ENCODE measurements around the gene SLC16A9. TPM values are rescaled to one million over a fixed set of nuclear protein-coding genes. Genes with fewer than 3 reads are reported as not detected.
"Not testable (repeated sequence)": the region's sequence is repeated elsewhere in the genome, so short reads cannot be mapped to it uniquely, and the experiment has no call there.

SLC16A9 gene
- total RNA-seq, 1 experiment from 2014 or later = 5.7 TPM

- H3K4me3 ChIP-seq (ENCODE audit: insufficient read depth, low read depth, low read length) = no peak overlapping the region
- no peaks in the 10 kb centered on the region for H3K27me3 ChIP-seq (ENCODE audit: control insufficient read depth, insufficient read depth, low read length)
- no peak for DNase-seq
- no peaks in the 10 kb centered on the region for H3K36me3 ChIP-seq (replicated peaks; ENCODE audit: control insufficient read depth, insufficient read depth, low read length)
These were observed 35.3 kb downstream of the SLC16A9 start for GRCh38 chr10:59674215-59674836.

GRCh38 chr10:59672150-59672875 is 37.3 kb downstream of the SLC16A9 start:
- no peaks in the 10 kb centered on the region for H3K27me3 ChIP-seq (ENCODE audit: control insufficient read depth, insufficient read depth, low read length)
- DNase-seq = no peak
- no peaks in the 10 kb centered on the region for H3K36me3 ChIP-seq (replicated peaks; ENCODE audit: control insufficient read depth, insufficient read depth, low read length)
- H3K4me3 ChIP-seq (ENCODE audit: insufficient read depth, low read depth, low read length) = no peak overlapping the region

- Histone ChIP-seq H3K36me3 (replicated peaks; ENCODE audit: control insufficient read depth, insufficient read depth, low read length) (no peaks in the 10 kb centered on the region), H3K4me3 (ENCODE audit: insufficient read depth, low read depth, low read length) (no peak overlapping the region), H3K27me3 (ENCODE audit: control insufficient read depth, insufficient read depth, low read length) (no peaks in the 10 kb centered on the region)
- DNase-seq = no peak
These were observed 39.4 kb downstream of the SLC16A9 start for GRCh38 chr10:59670269-59670668.

- Histone ChIP-seq H3K36me3 (replicated peaks; ENCODE audit: control insufficient read depth, insufficient read depth, low read length) (no peaks in the 10 kb centered on the region; the same call in 1 of the 2 replicates), H3K4me3 (ENCODE audit: insufficient read depth, low read depth, low read length) (no peak overlapping the region), H3K27me3 (ENCODE audit: control insufficient read depth, insufficient read depth, low read length) (no peaks in the 10 kb centered on the region)
- DNase-seq = no peak
These were observed 41.6 kb downstream of the SLC16A9 start for GRCh38 chr10:59668096-59668495.

GRCh38 chr10:59666310-59666709 is 43.3 kb downstream of the SLC16A9 start:
- Histone ChIP-seq H3K4me3 (ENCODE audit: insufficient read depth, low read depth, low read length) (no peak overlapping the region), H3K36me3 (replicated peaks; ENCODE audit: control insufficient read depth, insufficient read depth, low read length) (no peaks in the 10 kb centered on the region; the same call in 1 of the 2 replicates), H3K27me3 (ENCODE audit: control insufficient read depth, insufficient read depth, low read length) (no peaks in the 10 kb centered on the region)
- no peak for DNase-seq

GRCh38 chr10:59663213-59663612 is 46.4 kb downstream of the SLC16A9 start:
- H3K4me3 ChIP-seq (ENCODE audit: insufficient read depth, low read depth, low read length); H3K27me3 ChIP-seq (ENCODE audit: control insufficient read depth, insufficient read depth, low read length); H3K36me3 ChIP-seq (replicated peaks; ENCODE audit: control insufficient read depth, insufficient read depth, low read length); DNase-seq: not testable (repeated sequence)

- no peak overlapping the region for H3K4me3 ChIP-seq (ENCODE audit: insufficient read depth, low read depth, low read length)
- DNase-seq = no peak
- H3K36me3 ChIP-seq (replicated peaks; ENCODE audit: control insufficient read depth, insufficient read depth, low read length) = no peaks in the 10 kb centered on the region
- no peaks in the 10 kb centered on the region for H3K27me3 ChIP-seq (ENCODE audit: control insufficient read depth, insufficient read depth, low read length)
These were observed 51.9 kb downstream of the SLC16A9 start for GRCh38 chr10:59657724-59658123.

- no peaks in the 10 kb centered on the region for H3K27me3 ChIP-seq (ENCODE audit: control insufficient read depth, insufficient read depth, low read length)
- H3K36me3 ChIP-seq (replicated peaks; ENCODE audit: control insufficient read depth, insufficient read depth, low read length) = no peaks in the 10 kb centered on the region
- H3K4me3 ChIP-seq (ENCODE audit: insufficient read depth, low read depth, low read length) = no peak overlapping the region
- DNase-seq = no peak
These were observed 54.3 kb downstream of the SLC16A9 start for GRCh38 chr10:59655309-59655708.

GRCh38 chr10:59654007-59654406 is 55.6 kb downstream of the SLC16A9 start:
- no peak for DNase-seq
- Histone ChIP-seq H3K27me3 (ENCODE audit: control insufficient read depth, insufficient read depth, low read length) (no peaks in the 10 kb centered on the region), H3K36me3 (replicated peaks; ENCODE audit: control insufficient read depth, insufficient read depth, low read length) (no peaks in the 10 kb centered on the region), H3K4me3 (ENCODE audit: insufficient read depth, low read depth, low read length) (no peak overlapping the region)

- Histone ChIP-seq H3K36me3 (replicated peaks; ENCODE audit: control insufficient read depth, insufficient read depth, low read length) (no peaks in the 10 kb centered on the region), H3K27me3 (ENCODE audit: control insufficient read depth, insufficient read depth, low read length) (no peaks in the 10 kb centered on the region), H3K4me3 (ENCODE audit: insufficient read depth, low read depth, low read length) (no peak overlapping the region)
- DNase-seq = no peak
These were observed 57.7 kb downstream of the SLC16A9 start for GRCh38 chr10:59651902-59652301.

GRCh38 chr10:59649606-59650346 is 59.9 kb downstream of the SLC16A9 start:
- no peak for DNase-seq
- Histone ChIP-seq H3K27me3 (ENCODE audit: control insufficient read depth, insufficient read depth, low read length) (no peaks in the 10 kb centered on the region), H3K4me3 (ENCODE audit: insufficient read depth, low read depth, low read length) (no peak overlapping the region), H3K36me3 (replicated peaks; ENCODE audit: control insufficient read depth, insufficient read depth, low read length) (no peaks in the 10 kb centered on the region)

GRCh38 chr10:59648711-59649201 is 60.9 kb downstream of the SLC16A9 start:
- no peaks in the 10 kb centered on the region for H3K36me3 ChIP-seq (replicated peaks; ENCODE audit: control insufficient read depth, insufficient read depth, low read length)
- H3K4me3 ChIP-seq (ENCODE audit: insufficient read depth, low read depth, low read length) = no peak overlapping the region
- DNase-seq = no peak
- no peaks in the 10 kb centered on the region for H3K27me3 ChIP-seq (ENCODE audit: control insufficient read depth, insufficient read depth, low read length)

GRCh38 chr10:59644841-59645240 is 64.8 kb downstream of the SLC16A9 start:
- H3K27me3 ChIP-seq (ENCODE audit: control insufficient read depth, insufficient read depth, low read length) = no peaks in the 10 kb centered on the region
- H3K4me3 ChIP-seq (ENCODE audit: insufficient read depth, low read depth, low read length) = no peak overlapping the region
- no peak for DNase-seq
- H3K36me3 ChIP-seq (replicated peaks; ENCODE audit: control insufficient read depth, insufficient read depth, low read length) = no peaks in the 10 kb centered on the region

GRCh38 chr10:59641688-59642087 is 68.0 kb downstream of the SLC16A9 start:
- DNase-seq; H3K4me3 ChIP-seq (ENCODE audit: insufficient read depth, low read depth, low read length); H3K36me3 ChIP-seq (replicated peaks; ENCODE audit: control insufficient read depth, insufficient read depth, low read length); H3K27me3 ChIP-seq (ENCODE audit: control insufficient read depth, insufficient read depth, low read length): not testable (repeated sequence)

All from H7 (cell line).